ENCODE data around the gene ADAMTS3. TPM values are rescaled to one million over a fixed set of nuclear protein-coding genes. Genes with fewer than 3 reads are reported as not detected.

The ADAMTS3 gene
- total RNA-seq: 3.3 and 5.5 TPM in 2 replicates

DNA sequence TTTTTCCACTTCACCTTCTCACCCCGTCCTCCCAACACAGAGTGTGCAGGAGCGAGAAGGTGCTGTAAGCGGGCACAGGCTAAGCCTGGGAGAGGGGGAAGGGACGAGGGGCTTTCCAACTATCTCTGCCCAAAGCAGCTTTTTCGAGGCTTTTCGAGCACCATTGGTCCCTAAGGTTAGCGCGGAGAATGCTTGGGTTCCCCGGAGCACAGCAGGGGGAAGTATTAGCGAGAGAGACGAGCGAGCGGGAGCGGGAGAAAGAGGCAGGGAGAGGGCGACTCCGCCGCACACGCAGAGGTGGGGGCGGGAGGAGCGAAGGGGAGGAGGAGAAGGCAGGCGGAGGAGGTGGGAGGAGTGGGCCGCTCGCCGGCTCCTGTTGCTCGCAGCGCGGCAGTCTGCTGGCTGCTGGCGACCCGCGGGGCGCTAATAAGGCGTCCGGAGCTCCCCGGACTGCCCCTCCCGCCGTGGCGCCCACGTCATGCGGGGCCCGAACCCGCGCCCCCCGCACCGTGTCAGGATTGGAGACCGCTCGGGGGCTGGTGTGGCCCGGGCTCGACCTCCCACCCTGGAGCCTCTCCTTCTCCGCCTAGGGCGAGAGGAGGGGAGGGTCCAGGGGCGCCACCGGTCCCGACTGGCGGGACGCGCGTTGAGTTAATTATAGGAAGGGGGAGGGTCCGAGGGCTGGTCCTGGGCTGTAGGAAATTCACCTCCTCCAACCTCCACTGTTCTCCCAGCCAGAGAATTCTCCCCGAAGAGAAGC is at the start of gene ADAMTS3:
TSS of gene ADAMTS3 (minus strand) at position 263 of the 760 bp plus-strand sequence. CDS start 459 bp downstream, outside the sequence.

All from smooth muscle cell of the umbilical artery (primary cell).